PC-9 (cell line): Measurements from ENCODE around the gene DYNC2H1.

ENCODE experiments used
- EZH2 ChIP-seq: fragments of 200-600 bp; sonication (generic); IDR thresholded peaks from 2 replicates; pipeline ENCODE4 v1.8.0; 2017; ENCODE audit warnings: antibody characterized with exemption, low read depth
- TF ChIP-seq, protein P1 (sequence below): fragments of 200-600 bp; sonication (generic); conservative IDR thresholded peaks from 2 replicates; pipeline ENCODE4 v1.6.1; 2017; ENCODE audit warnings: mixed run types, antibody characterized with exemption, mild to moderate bottlenecking, moderate library complexity

GRCh38 chr11:103396237-103396636, 287.0 kb downstream of the DYNC2H1 start:
- TF ChIP-seq, protein P1, sequence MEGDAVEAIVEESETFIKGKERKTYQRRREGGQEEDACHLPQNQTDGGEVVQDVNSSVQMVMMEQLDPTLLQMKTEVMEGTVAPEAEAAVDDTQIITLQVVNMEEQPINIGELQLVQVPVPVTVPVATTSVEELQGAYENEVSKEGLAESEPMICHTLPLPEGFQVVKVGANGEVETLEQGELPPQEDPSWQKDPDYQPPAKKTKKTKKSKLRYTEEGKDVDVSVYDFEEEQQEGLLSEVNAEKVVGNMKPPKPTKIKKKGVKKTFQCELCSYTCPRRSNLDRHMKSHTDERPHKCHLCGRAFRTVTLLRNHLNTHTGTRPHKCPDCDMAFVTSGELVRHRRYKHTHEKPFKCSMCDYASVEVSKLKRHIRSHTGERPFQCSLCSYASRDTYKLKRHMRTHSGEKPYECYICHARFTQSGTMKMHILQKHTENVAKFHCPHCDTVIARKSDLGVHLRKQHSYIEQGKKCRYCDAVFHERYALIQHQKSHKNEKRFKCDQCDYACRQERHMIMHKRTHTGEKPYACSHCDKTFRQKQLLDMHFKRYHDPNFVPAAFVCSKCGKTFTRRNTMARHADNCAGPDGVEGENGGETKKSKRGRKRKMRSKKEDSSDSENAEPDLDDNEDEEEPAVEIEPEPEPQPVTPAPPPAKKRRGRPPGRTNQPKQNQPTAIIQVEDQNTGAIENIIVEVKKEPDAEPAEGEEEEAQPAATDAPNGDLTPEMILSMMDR, result no peak
- no peak for TF ChIP-seq EZH2
